Myocyte (in vitro differentiated cells): ENCODE data around the gene SBNO2. TPM values are rescaled to one million over a fixed set of nuclear protein-coding genes. Genes with fewer than 3 reads are reported as not detected.
"Not testable (repeated sequence)": the region's sequence is repeated elsewhere in the genome, so short reads cannot be mapped to it uniquely, and the experiment has no call there.

ENCODE experiments used
- DNase-seq: peaks from one replicate; pipeline ENCODE4 v3.0.0-alpha.2; 2012; ENCODE audit warnings: low read depth
- total RNA-seq: library from RNA; depleted of rRNA; stranded (reverse); fragments of >200 nt; gene quantifications from 2 replicates; pipeline ENCODE4 v1.2.3, GENCODE V29; 2014

The SBNO2 gene
- total RNA-seq, 1 donor from 2014 or later, result 23.3 TPM

DNA sequence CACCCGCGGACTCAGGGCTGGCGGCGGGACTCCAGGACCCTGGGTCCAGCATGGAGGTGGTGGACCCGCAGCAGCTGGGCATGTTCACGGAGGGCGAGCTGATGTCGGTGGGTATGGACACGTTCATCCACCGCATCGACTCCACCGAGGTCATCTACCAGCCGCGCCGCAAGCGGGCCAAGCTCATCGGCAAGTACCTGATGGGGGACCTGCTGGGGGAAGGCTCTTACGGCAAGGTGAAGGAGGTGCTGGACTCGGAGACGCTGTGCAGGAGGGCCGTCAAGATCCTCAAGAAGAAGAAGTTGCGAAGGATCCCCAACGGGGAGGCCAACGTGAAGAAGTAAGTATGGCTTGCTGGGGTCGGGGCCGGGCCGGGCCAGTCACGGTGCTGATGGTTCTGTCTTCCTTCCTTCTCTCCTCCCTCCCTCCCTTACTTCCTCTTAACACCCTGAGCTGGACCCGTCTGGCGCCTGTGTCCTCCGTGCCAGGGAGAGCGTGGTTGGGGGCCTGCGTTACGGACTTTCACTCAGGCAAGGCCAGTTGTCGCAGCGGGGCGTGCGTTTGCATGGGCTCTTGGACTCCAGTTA is 32.9 kb upstream of the SBNO2 start:
- peak; percentile 26 for DNase-seq

DNA sequence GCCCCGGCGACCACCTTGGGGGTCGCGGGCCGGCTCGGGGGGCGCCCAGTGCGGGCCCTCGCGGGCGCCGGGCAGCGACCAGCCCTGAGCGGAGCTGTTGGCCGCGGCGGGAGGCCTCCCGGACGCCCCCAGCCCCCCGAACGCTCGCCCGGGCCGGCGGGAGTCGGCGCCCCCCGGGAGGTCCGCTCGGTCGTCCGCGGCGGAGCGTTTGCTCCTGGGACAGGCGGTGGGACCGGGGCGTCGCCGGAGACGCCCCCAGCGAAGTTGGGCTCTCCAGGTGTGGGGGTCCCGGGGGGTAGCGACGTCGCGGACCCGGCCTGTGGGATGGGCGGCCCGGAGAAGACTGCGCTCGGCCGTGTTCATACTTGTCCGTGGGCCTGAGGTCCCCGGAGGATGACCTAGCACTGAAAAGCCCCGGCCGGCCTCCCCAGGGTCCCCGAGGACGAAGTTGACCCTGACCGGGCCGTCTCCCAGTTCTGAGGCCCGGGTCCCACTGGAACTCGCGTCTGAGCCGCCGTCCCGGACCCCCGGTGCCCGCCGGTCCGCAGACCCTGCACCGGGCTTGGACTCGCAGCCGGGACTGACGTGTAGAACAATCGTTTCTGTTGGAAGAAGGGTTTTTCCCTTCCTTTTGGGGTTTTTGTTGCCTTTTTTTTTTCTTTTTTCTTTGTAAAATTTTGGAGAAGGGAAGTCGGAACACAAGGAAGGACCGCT is 32.2 kb upstream of the SBNO2 start:
- no peak for DNase-seq

DNA sequence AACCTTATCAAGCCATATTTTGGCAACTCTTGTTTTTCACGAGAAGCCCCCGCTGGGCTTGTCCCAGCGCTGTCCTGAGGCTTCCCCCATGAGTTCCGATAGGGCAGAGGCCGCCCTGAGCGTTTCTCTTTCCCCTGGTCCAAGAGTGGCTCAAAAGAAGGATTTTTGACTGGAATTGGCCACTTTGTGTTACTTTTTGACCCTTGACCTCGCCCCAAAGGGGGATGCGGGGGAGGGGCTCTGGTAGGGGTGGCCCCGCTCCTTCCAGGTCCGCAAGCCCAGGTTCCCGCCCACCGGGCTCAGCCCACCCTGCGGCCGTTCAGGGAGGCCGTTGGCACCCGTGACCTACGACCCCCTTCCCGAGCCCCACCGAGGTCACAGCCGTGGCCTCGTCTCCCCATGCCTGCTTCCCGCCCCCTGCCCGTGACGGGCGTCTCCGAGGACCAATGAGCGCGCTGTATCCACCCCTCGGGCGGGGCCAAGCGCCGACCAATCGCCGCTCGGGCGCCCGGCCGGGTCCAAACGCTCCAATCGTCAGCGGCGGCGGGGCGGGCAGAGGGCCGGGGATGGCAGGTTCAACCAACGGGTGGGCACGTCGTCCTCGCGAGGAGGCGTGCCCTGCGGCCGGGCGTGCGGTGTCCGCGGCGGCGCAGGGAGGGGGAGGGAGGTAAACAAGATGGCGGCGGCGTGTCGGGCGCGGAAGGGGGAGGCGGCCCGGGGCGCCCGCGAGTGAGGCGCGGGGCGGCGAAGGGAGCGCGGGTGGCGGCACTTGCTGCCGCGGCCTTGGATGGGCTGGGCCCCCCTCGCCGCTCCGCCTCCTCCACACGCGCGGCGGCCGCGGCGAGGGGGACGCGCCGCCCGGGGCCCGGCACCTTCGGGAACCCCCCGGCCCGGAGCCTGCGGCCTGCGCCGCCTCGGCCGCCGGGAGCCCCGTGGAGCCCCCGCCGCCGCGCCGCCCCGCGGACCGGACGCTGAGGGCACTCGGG is 31.3 kb upstream of the SBNO2 start, which contains the start of gene STK11:
STK11 (plus strand) TSS at position 665 of the 986 bp plus-strand sequence. CDS start 1,136 bp downstream, outside the sequence.
- DNase-seq, result peak; percentile 98

DNA sequence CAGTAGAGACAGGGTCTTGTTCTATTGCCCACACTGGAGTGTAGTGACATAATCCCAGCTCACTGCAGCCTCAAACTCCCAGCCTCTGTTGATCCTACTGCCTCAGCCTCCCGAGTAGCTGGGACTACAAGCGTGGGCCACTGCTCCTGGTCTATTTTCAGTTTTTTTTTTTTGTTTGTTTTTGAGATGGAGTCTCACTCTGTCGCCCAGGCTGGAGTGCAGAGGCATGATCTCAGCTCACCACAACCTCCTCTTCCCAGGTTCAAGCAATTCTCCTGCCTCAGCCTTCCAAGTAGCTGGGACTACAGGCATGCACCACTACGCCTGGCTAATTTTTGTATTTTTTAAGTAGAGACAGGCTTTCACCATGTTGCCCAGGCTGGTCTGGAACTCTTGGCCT is 26.5 kb upstream of the SBNO2 start:
- not testable (repeated sequence) for DNase-seq

DNA sequence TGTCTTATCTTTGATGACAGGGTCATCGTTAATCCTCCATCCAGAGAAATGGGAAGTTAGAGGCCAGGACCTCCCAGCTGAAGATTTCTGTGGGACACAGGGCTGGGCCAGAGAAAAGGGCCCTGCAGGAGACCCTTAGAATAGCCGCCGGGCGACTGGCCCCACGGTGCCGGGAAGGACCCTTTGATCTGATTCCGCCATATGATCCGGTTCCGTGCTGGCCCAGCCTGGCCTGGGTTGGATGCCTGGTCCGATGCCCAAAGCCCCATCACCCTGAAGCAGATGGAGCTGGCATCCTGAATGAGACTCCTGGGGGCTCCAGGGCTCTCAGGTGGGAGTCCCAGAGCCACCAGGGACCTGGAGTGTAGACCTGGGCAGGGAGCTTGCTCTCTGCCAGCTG is 25.5 kb upstream of the SBNO2 start:
- DNase-seq, result no peak

DNA sequence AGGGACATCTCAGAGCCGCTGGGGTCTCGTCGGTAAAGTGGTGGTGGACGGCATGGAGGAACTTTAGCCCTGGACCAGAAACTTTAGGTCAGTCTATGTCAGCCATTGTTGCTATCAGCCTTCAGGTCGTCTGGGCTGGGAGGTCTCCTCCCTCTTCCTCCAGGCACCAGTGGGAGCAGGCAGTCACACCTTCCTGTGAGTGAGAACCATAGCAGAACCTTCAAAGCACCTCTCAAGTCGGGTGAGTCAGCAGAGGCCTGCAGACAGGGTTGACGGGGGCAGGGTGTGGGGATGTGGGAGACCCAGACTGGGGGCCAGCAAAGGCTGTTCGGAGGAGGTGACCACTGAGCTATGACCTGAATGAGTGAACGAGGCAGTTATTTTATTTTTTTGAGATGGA is 15.4 kb upstream of the SBNO2 start:
- no peak for DNase-seq

DNA sequence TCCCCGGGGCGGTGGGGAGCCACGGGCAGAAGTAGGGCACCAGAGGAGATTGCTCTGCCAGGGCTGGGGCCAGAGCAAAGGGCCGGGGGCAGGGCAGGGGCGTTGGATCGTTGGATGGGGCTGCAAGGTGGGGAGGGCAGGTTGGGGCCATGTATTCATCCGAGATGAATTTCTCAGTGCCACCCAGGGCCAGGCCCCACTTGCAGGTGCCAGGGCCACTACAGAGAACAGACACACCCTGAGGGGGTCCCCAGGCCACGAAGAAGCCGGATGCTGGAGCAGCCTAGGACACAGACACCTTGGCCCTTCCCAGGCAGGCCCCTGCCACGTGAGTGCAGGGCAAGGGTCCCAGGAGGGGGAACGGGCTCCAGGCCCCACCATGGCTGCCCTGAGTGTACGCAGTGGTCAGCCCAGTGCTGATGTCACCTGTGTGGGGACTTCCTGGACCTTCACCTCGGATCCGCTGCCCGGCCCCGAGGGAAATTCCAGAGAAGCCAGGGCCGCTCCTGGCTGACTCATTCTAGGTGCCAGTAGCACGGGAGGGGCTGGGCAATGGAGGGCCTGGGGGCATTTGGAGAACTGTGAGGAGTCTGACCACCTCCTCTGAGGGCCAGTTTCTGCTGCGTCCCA is 9.6 kb upstream of the SBNO2 start:
- no peak for DNase-seq

DNA sequence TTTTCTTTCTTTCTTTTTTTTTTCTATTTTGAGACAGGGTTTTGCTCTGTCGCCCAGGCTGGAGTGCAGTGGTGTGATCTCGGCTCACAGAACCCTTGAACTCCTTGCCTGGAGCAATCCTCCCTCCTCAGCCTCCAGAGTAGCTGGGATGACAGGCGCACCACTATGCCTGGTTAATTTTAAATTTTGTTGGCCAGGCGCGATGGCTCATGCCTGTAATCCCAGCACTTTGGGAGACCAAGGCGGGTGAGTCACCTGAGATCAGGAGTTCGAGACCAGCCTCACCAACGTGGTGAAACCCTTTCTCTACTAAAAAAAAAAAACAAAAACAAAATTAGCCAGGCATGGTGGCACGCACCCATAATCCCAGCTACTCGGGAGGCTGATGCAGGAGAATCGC is 8.7 kb upstream of the SBNO2 start:
- DNase-seq, result no peak

DNA sequence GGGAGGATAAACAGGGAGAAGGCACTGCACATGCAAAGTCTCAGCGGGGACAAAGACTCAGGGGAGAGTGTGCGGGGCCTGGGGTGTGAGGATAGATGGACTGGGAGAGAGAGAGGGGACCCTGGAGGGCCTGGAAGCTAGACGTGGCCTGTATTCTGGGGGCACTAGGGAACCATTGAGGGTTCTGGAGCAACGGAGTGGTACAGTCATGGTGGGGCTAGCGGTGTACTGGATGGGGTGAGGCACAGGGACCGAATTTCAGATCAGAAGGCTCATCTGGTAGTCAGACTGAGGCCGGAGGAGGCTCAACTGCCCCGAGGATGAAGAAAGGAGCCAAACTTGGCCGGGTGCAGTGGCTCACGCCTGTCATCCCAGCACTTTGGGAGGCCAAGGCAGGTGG is 8.0 kb upstream of the SBNO2 start:
- DNase-seq, result no peak

DNA sequence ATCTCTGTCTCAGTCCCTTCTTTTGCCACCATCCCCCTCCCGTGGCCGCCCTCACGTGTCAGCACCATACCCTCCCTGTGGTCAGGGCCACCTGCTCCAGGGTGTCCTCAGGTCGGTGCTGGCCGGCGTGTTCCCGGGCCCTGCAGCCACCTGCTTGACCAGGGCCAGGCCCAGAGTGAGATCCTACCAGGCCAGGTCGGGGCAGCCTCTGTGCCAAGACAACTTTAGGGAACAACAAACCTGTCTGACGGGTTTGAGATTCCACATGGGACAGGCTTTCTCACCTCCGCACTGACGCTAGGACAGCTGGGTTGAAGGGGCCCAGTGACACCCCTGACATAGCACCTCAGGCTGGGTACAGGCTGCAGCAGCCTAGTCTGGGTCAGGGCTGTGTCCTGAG is 7.5 kb upstream of the SBNO2 start:
- peak; percentile 36 for DNase-seq

DNA sequence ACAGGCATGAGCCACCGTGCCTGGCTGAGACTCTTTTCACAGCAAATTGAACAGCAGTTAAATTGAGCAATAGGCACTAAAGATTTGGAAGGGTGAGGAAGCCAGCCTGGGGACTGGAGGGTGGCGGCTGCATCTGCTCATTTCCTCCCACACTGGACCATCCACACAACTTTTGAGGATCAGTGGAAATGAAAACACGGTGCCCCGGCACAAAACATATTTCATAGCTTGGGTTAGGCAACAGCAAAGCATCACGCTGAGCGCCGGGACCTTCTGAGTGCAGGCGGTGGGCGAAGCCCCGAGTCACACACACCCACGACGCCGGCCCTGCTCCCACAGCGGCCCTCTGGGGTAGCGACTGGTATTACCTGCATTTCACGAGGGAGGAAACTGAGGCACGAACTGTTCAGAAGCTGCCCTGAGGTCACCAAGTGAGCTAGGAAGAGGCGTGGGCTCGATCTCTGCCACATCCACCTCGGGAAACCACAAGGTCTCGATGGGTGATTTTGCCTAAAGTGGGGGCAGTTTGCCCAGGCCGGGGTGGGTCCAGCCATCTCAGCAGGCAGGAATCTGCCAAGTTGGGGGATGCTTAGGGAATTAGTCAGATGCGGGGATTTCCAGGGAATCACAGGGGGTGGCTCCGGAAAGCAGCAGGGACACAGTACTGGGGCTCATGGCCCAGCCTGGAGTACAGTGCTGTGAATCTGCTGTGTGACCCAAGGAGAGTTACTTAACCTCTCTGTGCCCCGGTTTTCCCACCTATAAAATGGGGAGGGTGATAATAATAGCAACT is 3.5 kb upstream of the SBNO2 start:
- peak; percentile 86 for DNase-seq

DNA sequence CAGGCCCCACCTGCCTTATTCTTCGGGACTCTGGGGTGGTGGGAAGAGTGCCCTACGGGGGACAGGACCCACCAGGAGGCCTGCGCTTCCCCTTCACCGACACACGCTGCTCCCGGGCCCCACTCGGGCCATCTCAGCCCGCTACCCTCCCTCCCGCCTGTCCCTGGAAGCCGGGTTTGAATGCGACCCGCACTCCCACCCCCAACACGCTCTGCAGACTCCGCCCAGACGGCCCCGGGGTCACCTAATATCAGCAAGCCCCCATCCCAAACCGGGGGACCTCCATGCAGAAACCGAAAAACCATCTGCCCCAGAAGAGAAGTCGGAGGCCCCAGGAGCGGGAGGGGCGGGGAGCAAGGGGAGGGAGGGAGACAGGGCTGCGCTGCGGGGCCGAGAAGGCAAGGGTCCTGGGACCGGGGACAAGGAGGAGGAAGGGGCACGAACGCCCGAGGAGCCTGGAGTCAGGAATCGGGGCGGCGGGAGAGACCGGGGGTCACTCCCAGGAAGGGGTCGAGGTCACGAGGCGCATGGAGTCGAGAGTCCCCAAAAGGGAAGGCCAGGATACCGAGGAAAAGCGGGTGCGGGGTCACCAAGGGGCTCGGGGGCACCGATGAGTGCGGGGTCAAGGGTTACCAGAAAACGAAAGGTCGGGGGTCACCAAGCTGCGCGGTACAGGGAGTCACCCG is 766 bp downstream of the SBNO2 start:
- no peak for DNase-seq

DNA sequence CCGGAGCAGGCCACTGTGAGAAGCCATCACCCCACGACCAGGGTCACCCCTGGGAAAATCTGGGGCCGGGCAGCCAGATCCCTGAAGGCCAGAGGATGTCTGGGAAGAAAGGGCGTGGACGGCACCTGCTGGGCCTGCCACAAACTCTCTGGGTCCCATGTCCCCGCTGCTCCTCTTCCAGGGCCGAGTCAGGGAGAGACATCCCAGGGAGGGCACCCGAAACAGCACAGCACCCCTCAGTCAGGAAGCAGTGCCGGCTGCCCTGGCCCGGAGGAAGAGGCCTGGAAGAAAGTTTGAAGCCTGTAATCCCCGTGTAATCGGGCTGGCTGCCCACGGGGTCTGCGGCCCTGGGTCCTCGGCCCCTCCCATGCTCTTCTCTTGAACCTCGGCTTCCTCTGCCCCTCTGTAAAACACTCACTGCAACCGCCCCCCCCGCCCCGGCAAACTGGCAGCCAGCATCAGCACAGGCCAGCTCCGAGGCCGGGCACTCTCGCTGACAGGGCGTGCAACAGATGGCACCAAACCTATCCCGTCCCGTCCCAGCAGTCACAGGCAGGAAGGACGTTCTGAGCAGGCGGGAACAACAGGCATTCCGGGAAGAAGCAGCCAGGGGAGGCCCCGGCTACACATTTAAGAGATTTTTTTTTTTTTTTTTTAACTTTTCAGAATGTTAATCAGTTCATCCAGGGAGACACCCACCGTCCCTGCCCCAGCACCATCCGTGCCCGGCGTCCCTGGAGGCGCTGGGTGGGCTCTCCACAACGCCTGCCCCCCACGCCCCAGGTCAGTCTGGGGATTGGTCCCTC is 1.5 kb downstream of the SBNO2 start:
- peak; percentile 70 for DNase-seq

DNA sequence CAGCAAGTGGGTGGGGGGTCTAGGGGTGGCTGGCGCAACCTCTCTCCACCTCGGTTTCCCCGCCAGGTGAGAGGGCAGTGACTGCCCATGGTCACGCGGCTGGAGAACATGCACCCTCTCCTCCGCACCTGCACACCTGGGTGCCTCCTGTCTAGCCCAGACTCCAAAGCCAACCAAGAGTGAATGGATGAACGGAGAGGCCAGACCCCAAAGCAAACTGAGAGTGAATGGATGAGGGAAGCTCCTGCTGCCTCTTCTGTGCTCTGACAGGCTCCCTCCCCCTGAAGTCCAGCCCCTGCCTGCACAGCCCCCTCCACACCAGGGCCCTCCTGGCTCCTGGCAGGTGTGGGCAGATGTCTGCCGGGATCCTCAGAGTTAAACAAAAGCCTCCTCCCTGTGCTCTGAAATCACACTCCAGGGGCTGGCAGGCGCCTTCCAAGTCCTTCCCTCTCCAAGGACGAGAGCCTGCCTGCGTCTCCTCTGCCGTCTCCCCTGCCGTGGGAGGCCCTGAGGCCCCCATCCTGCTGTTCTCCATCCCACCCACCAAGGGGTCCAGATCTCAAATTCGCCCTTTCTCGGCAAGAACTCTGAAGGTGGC is 2.2 kb downstream of the SBNO2 start:
- DNase-seq, result no peak

DNA sequence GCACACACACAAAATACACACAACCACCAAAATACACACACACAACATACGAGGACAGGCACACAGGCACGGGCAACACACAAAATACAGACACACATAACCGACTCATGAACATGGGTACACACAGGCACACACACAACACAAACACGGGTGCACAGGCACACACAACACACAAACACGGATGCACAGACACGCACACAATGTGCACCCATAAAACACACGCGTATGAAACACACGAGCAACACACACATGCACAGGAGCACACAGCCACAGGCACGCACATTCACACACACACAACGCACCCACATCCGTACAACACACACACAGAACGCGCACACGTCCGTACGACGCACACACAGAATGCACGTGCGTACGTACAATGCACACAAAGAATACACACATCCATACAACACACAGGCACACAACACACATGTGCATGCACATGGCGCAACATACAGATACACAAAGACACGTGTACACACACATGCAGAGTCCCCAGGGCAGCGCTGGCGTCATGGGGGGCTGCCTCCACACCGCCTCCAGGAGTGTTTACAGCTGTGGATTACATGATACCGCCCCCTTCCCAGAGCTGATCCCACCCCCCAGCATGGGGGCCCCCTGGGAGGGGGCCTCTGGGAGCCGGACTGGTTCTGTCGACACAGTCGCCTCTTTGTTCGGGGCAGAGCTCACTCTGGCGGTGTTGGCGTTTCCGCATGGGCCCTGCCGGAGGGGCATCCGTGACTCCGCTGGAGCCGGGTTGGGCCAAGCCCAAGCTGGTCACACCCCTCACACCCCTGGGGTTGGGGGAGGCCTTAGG is 2.9 kb downstream of the SBNO2 start:
- DNase-seq, result no peak

DNA sequence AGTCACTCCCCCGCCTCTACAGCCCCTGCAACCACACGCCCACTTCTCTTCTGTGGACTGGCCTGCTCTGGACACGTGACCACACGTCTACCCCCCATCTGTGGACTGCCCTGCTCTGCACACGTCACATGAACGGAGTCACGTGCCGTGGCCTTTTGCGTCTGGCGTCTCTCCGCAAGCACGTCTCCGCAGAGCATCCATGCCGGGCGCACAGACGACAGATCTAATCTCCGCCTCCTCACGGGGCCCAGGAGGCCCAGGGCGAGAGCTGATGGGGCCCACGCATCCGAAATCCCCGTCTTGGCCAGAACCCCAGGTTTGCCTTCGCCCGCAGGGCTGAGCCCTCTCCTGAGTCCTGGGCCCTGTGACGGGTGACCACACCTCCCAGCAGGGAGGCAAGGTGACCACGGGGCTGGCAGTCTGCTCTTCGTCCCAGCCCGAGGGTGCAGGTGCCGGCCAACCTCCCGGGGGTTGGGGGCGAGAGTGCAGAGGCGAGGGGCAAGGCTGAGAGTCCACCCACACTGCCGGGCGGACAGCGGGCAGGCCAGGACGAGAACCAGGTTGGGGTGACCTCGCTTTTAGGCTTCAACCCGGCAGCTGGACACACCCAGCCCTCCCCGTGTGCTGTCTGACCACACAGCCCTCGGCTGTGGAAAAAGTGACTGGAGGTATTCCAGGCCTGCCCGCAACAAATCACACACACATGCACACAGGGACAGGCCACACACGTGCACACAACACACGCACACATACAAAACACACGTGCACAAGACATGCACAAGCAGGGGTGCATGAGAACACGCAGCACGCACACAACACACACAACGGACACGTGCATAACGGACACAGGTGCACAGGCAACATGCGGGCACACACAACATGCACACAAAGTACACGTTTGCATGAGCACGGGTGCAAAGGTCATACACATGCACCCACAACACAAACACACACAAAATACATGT is 3.9 kb downstream of the SBNO2 start:
- DNase-seq, result peak; percentile 59

DNA sequence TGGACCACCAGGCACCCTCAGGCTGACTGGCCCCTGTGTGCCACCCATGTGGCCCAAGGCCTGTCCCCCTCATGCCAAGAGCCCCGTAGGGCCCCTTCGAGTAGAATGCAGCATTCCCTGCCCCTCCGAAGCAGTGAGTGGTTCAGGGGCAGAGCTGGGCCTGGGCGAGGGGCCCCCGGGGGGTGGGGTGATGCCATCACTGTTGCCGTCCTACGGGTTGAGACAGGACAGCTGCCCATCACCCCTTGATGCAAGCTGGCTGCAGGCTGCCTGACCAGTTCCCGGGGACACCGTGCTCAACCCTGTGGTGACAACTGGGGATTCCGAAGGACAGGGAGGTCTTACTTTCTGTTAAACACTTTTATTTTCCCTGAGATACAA is 4.7 kb downstream of the SBNO2 start:
- DNase-seq, result no peak
